Kidney (tissue), 14 donors: Measurements from ENCODE around the gene ADI1. TPM values are rescaled to one million over a fixed set of nuclear protein-coding genes. Genes with fewer than 3 reads are reported as not detected.

Experiments
- DNase-seq, 5 donors: peaks; one replicate each; pipeline ENCODE4 v3.0.0-alpha.2; 2013 to 2020
- FAIRE-seq: peaks from 2 replicates; lab custom pipeline; 2012; peaks lifted over from hg19 to GRCh38; lab: Jason Lieb, UNC
- H3K27ac ChIP-seq, 2 donors: one replicate each; pipeline ENCODE4 v1.7.0; 2013; ENCODE audit warnings: low read depth in 2 of 2, low read length in 2 of 2, inconsistent platforms in 1 of 2
- H3K27me3 ChIP-seq: one replicate; pipeline ENCODE4 v1.7.1; 2013; ENCODE audit warnings: low read length, inconsistent platforms; ENCODE audit not compliant: control insufficient read depth, insufficient read depth
- H3K36me3 ChIP-seq, 3 donors: one replicate each; pipeline versions ENCODE4 v1.7.0 to v1.7.1; 2013; ENCODE audit warnings: low read length in 3 of 3, control low read depth in 1 of 3, inconsistent platforms in 1 of 3; ENCODE audit not compliant: insufficient read depth in 3 of 3, control insufficient read depth in 2 of 3
- H3K4me1 ChIP-seq, 3 donors: one replicate each; pipeline versions ENCODE4 v1.7.0 to v1.7.1; 2013; ENCODE audit warnings: low read length in 3 of 3, inconsistent platforms in 1 of 3, low read depth in 1 of 3; ENCODE audit not compliant: control insufficient read depth in 2 of 3, insufficient read depth in 2 of 3
- H3K4me3 ChIP-seq, 3 donors: one replicate each; pipeline versions ENCODE4 v1.7.0 to v1.8.1; 2013; ENCODE audit warnings: low read length in 3 of 3, control low read depth in 1 of 3, inconsistent platforms in 1 of 3
- H3K9ac ChIP-seq, 3 donors: one replicate each; pipeline versions ENCODE4 v1.7.0 to v1.7.1; 2013; ENCODE audit warnings: low read length in 3 of 3, control low read depth in 1 of 3, inconsistent platforms in 1 of 3
- H3K9me3 ChIP-seq, 3 donors: one replicate each; pipeline versions ENCODE4 v1.7.0 to v1.7.1; 2013; ENCODE audit warnings: low read length in 3 of 3, control low read depth in 1 of 3, inconsistent platforms in 1 of 3; ENCODE audit not compliant: control insufficient read depth in 2 of 3, insufficient read depth in 1 of 3
- CTCF ChIP-seq: IDR thresholded peaks from 3 replicates; pipeline ENCODE4 v1.5.1; 2012; ENCODE audit warnings: mild to moderate bottlenecking, moderate library complexity, borderline replicate concordance; ENCODE audit not compliant: insufficient read depth; ENCODE audit errors: extremely low read depth
- intact Hi-C: fragments of 100-400 bp; cut with DNase I; formaldehyde crosslinking; loops from one replicate; pipeline ENCODE4 v1.11.1; 2022
- polyA plus RNA-seq: library from polyadenylated mRNA; stranded (reverse); fragments of 350-450 nt; fragmentation: Illumina TruSeq; extraction: RNeasy Lipid Tissue Mini Kit (QIAGEN cat#74804); gene quantifications from one replicate; pipeline ENCODE4 v1.2.3, GENCODE V29; 2014; ENCODE audit warnings: low read depth, low replicate concordance; ENCODE audit not compliant: insufficient read depth
- total RNA-seq: library from RNA; stranded (reverse); fragmentation: NEBNext Ultra II Directional; extraction: Animal tissue kit (Norgen Biotek cat#: 25700); gene quantifications from one replicate; pipeline ENCODE4 v1.2.1, GENCODE V29; 2021
- donor health status: control.
- donor health status: control.
- donor health status: control.
- donor health status: control.
- donor health status: control.
- donor health status: DM: yes; HTN: yes; CAD: no.
- donor health status: Normal renal cell carcinoma (clear cell type).

Gene ADI1
- total and polyA plus RNA-seq, 2 donors from 2014 or later, result 74.0 to 236 TPM

GRCh38 chr2:3463186-3463835 lies 56.0 kb downstream of the ADI1 start:
- no peak for TF ChIP-seq CTCF
- peaks cover 0 to 47% (median 18%) of the 10 kb centered on the region in 3 donors for H3K36me3 ChIP-seq
- H3K9me3 ChIP-seq, result no peaks in the 10 kb centered on the region
- H3K4me3 ChIP-seq, result no peak overlapping the region
- H3K4me1 ChIP-seq, result peaks cover 0 to 9% (median 0%) of the 10 kb centered on the region in 3 donors
- no peaks in the 10 kb centered on the region for H3K27me3 ChIP-seq
- DNase-seq (peak in 1 of 5 donors; percentile 43), FAIRE-seq (no peak)
- intact Hi-C loops, result no loop called here
- no peak overlapping the region for H3K9ac ChIP-seq
- H3K27ac ChIP-seq, result peak overlapping the region; percentile 3 to 12

- H3K9me3 ChIP-seq, result no peaks in the 10 kb centered on the region
- H3K27ac ChIP-seq, result peak overlapping the region; percentile 12 to 51
- FAIRE-seq (no peak), DNase-seq (peak in 3 of 5 donors; percentile 47 to 70 (median 61))
- intact Hi-C loops, result no loop called here
- H3K27me3 ChIP-seq, result no peaks in the 10 kb centered on the region
- H3K4me3 ChIP-seq, result no peak overlapping the region
- peaks cover 0 to 47% (median 15%) of the 10 kb centered on the region in 3 donors for H3K36me3 ChIP-seq
- H3K9ac ChIP-seq, result no peak overlapping the region
- no peak for TF ChIP-seq CTCF
- H3K4me1 ChIP-seq, result peaks cover 0 to 9% (median 0%) of the 10 kb centered on the region in 3 donors
Measured at GRCh38 chr2:3462493-3463104, 56.7 kb downstream of the ADI1 start.

GRCh38 chr2:3461801-3462492 lies 57.4 kb downstream of the ADI1 start:
- Histone ChIP-seq H3K9ac (no peak overlapping the region), H3K36me3 (peaks cover 0 to 43% (median 13%) of the 10 kb centered on the region in 3 donors), H3K27ac (peak overlapping the region; percentile 74 to 81), H3K9me3 (no peaks in the 10 kb centered on the region), H3K4me3 (peak overlapping the region in 1 of 3 donors; percentile 1), H3K27me3 (no peaks in the 10 kb centered on the region), H3K4me1 (peaks cover 0 to 9% (median 0%) of the 10 kb centered on the region in 3 donors)
- peak; percentile 65 for TF ChIP-seq CTCF
- DNase-seq (peak in 3 of 5 donors; percentile 46 to 89 (median 80)), FAIRE-seq (peak; percentile 87)
- intact Hi-C loops, result no loop called here
